MCF 10A (cell line): ENCODE data around the gene S100A8. TPM values are rescaled to one million over a fixed set of nuclear protein-coding genes. Genes with fewer than 3 reads are reported as not detected.

Experiments used
- BruUV-seq: library from RNA; stranded (reverse); fragments of 400-500 nt; replicated peaks from 2 replicates; lab custom pipeline; 2021; lab: Mats Ljungman, UMichigan
- CTCF ChIA-PET: fragments of 300-600 bp; sonication (Branson Sonifier 250); formaldehyde crosslinking; extraction: SDS; loops from one replicate; lab custom pipeline; 2021; ENCODE audit warnings: antibody characterized with exemption, inconsistent platforms; lab: Yijun Ruan, JAX
- POLR2A ChIA-PET: fragments of 300-600, 350-650 bp; sonication (Branson Sonifier 250); formaldehyde crosslinking; extraction: SDS; loops from one replicate; lab custom pipeline; 2020; ENCODE audit warnings: antibody characterized with exemption, inconsistent platforms; lab: Yijun Ruan, JAX
- DNase-seq: peaks from one replicate; pipeline ENCODE4 v3.0.0-alpha.2; 2018; ENCODE audit not compliant: unreplicated experiment
- H3K27ac Mint-ChIP-seq: one replicate; pipeline ENCODE4 v1.8.0; 2022; ENCODE audit warnings: mild to moderate bottlenecking, low read depth, mixed read lengths; ENCODE audit not compliant: unreplicated experiment
- H3K27me3 Mint-ChIP-seq: one replicate; pipeline ENCODE4 v1.8.0; 2022; ENCODE audit warnings: mixed read lengths; ENCODE audit not compliant: insufficient read depth, unreplicated experiment
- H3K36me3 Mint-ChIP-seq: one replicate; pipeline ENCODE4 v1.8.0; 2022; ENCODE audit warnings: mild to moderate bottlenecking, moderate library complexity, mixed read lengths; ENCODE audit not compliant: insufficient read depth, unreplicated experiment
- H3K4me1 Mint-ChIP-seq: one replicate; pipeline ENCODE4 v1.8.0; 2022; ENCODE audit warnings: mixed read lengths; ENCODE audit not compliant: insufficient read depth, unreplicated experiment
- H3K4me3 Mint-ChIP-seq: one replicate; pipeline ENCODE4 v1.8.0; 2022; ENCODE audit warnings: mild to moderate bottlenecking, moderate library complexity, mixed read lengths; ENCODE audit not compliant: unreplicated experiment
- H3K9me3 Mint-ChIP-seq: one replicate; pipeline ENCODE4 v1.8.0; 2022; ENCODE audit warnings: mixed read lengths; ENCODE audit not compliant: unreplicated experiment
- intact Hi-C: fragments of 100-400 bp; cut with micrococcal nuclease; formaldehyde crosslinking; loops from 2 replicates; pipeline ENCODE4 v1.14.1; 2022
- total RNA-seq: library from RNA; stranded (reverse); gene quantifications from 2 replicates; pipeline ENCODE4 v1.2.3, GENCODE V29; 2022
- TF ChIP-seq, protein P1 (sequence below): fragments of 200-600 bp; IDR thresholded peaks from one replicate; pipeline ENCODE4 v1.8.0; 2022; ENCODE audit warnings: antibody characterized with exemption, mild to moderate bottlenecking; ENCODE audit not compliant: unreplicated experiment

The S100A8 gene
- total RNA-seq, 1 experiment from 2014 or later, result 80.4 TPM

DNA sequence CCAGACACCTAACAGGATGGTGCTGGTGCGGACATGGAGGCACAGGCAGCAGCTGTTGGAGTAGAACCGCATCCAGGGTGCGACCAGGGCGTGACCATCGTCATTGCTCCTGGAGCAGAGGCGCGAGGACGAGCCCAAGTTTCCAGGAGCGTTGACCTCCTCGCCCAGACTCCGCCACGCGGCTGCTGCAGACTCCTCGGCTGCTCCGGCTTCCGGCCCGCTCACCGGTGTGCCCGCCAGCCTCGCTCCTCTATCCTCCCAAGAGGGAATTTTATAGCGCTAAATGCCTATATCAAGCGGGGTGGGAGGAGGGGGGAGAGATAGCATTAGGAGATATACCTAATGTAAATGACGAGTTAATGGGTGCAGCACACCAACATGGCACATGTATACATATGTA is 10.2 kb downstream of the S100A8 start:
- no TSS peak for BruUV-seq
- Mint-ChIP-seq H3K4me3 (no peak overlapping the region), H3K27ac (no peak overlapping the region), H3K36me3 (no peaks in the 10 kb centered on the region), H3K9me3 (peaks cover 21% of the 10 kb centered on the region), H3K27me3 (no peaks in the 10 kb centered on the region), H3K4me1 (peaks cover 31% of the 10 kb centered on the region)
- TF ChIP-seq, protein P1, sequence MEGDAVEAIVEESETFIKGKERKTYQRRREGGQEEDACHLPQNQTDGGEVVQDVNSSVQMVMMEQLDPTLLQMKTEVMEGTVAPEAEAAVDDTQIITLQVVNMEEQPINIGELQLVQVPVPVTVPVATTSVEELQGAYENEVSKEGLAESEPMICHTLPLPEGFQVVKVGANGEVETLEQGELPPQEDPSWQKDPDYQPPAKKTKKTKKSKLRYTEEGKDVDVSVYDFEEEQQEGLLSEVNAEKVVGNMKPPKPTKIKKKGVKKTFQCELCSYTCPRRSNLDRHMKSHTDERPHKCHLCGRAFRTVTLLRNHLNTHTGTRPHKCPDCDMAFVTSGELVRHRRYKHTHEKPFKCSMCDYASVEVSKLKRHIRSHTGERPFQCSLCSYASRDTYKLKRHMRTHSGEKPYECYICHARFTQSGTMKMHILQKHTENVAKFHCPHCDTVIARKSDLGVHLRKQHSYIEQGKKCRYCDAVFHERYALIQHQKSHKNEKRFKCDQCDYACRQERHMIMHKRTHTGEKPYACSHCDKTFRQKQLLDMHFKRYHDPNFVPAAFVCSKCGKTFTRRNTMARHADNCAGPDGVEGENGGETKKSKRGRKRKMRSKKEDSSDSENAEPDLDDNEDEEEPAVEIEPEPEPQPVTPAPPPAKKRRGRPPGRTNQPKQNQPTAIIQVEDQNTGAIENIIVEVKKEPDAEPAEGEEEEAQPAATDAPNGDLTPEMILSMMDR, result no peak
- intact Hi-C loops, result no loop called here
- ChIA-PET POLR2A (interaction anchor here (0.6 to 1.8 kb wide), 2 partner anchors 23 to 452 kb away, joined by 3 to 6 read pairs; partner anchors contain the start of gene S100A9), CTCF (no interaction called here)
- no peak for DNase-seq

DNA sequence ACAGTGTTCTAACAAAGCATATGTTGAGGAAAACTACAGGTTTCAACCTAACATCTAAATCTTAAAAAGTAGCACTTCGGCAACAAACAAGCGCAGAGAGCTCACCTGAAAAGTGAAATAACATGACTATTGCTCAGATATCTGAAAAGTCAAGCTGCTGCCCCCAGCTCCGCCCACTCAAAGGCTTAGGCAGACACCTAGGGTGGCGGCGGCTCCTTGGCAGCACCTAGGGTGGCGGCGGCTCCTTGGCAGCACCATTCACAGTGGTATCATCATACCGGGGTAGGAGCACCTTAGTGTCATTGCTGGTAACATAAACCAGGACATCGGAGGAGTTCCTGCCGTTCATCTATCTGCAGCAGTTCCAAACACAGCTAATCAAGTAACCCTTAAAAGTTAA is 11.3 kb downstream of the S100A8 start:
- peaks cover 21% of the 10 kb centered on the region for H3K9me3 Mint-ChIP-seq
- no peaks in the 10 kb centered on the region for H3K36me3 Mint-ChIP-seq
- DNase-seq, result no peak
- CTCF ChIA-PET, result interaction anchor here (0.6 to 1.2 kb wide), 3 partner anchors 22 to 1373 kb away, joined by 3 to 6 read pairs (median 3); partner anchors contain the start of gene S100A9
- H3K4me3 Mint-ChIP-seq, result no peak overlapping the region
- POLR2A ChIA-PET, result no interaction called here
- H3K4me1 Mint-ChIP-seq, result peaks cover 36% of the 10 kb centered on the region
- intact Hi-C loops, result no loop called here
- H3K27me3 Mint-ChIP-seq, result no peaks in the 10 kb centered on the region
- no TSS peak for BruUV-seq
- no peak overlapping the region for H3K27ac Mint-ChIP-seq
- TF ChIP-seq, protein P1, result no peak

DNA sequence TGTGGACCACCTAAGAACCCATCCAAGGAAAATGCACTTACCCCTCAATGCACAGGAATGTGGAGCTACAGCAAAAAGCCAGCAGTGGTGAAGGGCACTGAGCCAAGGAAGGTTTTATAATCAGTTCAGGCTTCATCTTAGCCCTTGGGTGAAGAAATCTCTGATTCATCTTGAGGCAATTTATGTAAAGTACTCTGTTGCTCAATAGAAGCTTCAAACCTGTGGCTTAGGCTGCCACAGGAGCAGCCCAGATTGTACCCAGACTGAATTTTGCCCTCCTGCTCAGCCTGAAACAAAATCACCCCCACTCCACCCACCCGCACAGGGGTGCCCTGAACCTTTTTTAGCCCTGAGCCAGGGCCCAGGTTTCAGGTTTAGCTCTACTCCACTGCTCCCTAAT is 15.4 kb downstream of the S100A8 start, which contains the start of gene S100A12:
Gene S100A12, minus strand, starts transcription at position 111 of the 400 bp plus-strand sequence. CDS start 1,029 bp downstream, outside the sequence.
- ChIA-PET POLR2A (interaction anchor here (0.8 to 4.6 kb wide), 19 partner anchors 10 to 251 kb away, joined by 3 to 60 read pairs (median 4); partner anchors contain the start of genes S100A14, S100A8 and S100A9), CTCF (interaction anchor here (0.6 to 5.7 kb wide), 21 partner anchors 8 to 517 kb away, joined by 3 to 39 read pairs (median 3); partner anchors contain the start of gene S100A9)
- Mint-ChIP-seq H3K36me3 (no peaks in the 10 kb centered on the region), H3K4me3 (no peak within 1 kb of the TSS), H3K4me1 (peaks cover 43% of the 10 kb centered on the region), H3K27ac (peak within 1 kb of the TSS; percentile 28), H3K9me3 (no peaks in the 10 kb centered on the region), H3K27me3 (no peaks in the 10 kb centered on the region)
- DNase-seq, result peak; percentile 98
- intact Hi-C loops, result loop anchor here (2.0 kb wide), 1 partner anchor 15 kb away; the partner anchor contains the start of gene S100A8
- TF ChIP-seq, protein P1, result no peak
- BruUV-seq, result no TSS peak

DNA sequence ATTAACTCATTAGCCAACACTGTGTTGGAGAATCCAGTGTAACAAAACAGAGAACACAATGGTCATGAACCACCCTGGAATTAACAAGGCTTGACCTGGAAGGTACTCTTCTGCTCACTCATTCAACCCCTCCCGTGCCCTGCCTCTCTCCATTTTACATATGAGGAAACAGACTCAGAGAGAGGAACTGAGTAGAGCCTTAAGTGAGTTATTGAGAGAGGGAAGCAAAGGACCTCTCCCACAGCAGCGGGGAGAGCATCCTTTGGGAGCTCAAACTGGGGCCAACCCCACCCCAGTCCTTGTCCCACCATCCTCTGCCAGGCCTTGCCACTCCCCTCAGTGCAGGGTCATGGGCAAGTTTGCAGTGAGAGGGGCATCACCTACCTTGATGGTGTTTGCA is 16.8 kb downstream of the S100A8 start:
- ChIA-PET POLR2A (interaction anchor here (1.1 to 4.6 kb wide), 3 partner anchors 11 to 20 kb away, joined by 4 to 60 read pairs (median 44); partner anchors contain the start of genes S100A8 and S100A9), CTCF (interaction anchor here (0.7 to 5.7 kb wide), 7 partner anchors 9 to 1474 kb away, joined by 3 to 39 read pairs (median 5); partner anchors contain the start of gene S100A9)
- Mint-ChIP-seq H3K4me1 (peaks cover 43% of the 10 kb centered on the region), H3K4me3 (no peak overlapping the region), H3K27ac (no peak overlapping the region), H3K27me3 (no peaks in the 10 kb centered on the region), H3K36me3 (peaks cover 6% of the 10 kb centered on the region), H3K9me3 (no peaks in the 10 kb centered on the region)
- no TSS peak for BruUV-seq
- TF ChIP-seq, protein P1, result no peak
- intact Hi-C loops, result loop anchor here (2.0 kb wide), 1 partner anchor 17 kb away; the partner anchor contains the start of gene S100A8
- DNase-seq, result no peak
